K562 (cell line): ENCODE results near the gene SESN3. TPM values are rescaled to one million over a fixed set of nuclear protein-coding genes. Genes with fewer than 3 reads are reported as not detected.

Experiments used
- HMG20B ChIP-seq: fragments of 250-450 bp; sonication (Bioruptor Pico); IDR thresholded peaks from 2 replicates; pipeline ENCODE4 v1.5.0; 2021; ENCODE audit warnings: mild to moderate bottlenecking
- HNRNPLL ChIP-seq: fragments of 200-400 bp; formaldehyde crosslinking; IDR thresholded peaks from 2 replicates; pipeline ENCODE4 v1.6.1; 2017; ENCODE audit warnings: low read length, low read depth, mild to moderate bottlenecking; ENCODE audit not compliant: poor library complexity, severe bottlenecking
- HOXB6 ChIP-seq: fragments of 250-450 bp; sonication (Bioruptor Pico); IDR thresholded peaks from 2 replicates; pipeline ENCODE4 v1.5.1; 2022; ENCODE audit warnings: mild to moderate bottlenecking, borderline replicate concordance
- KHSRP ChIP-seq: fragments of 450-650 bp; IDR thresholded peaks from 2 replicates; pipeline ENCODE4 v1.6.1; 2017
- MBD2 ChIP-seq: sonication (generic); IDR thresholded peaks from 2 replicates; pipeline ENCODE4 v1.6.1; 2016; ENCODE audit warnings: low read depth, borderline replicate concordance
- NEUROD1 ChIP-seq: fragments of 150-350 bp; IDR thresholded peaks from 2 replicates; pipeline ENCODE4 v1.6.1; 2014; ENCODE audit warnings: borderline replicate concordance, low read length, low read depth; ENCODE audit not compliant: partially characterized antibody
- PTRF ChIP-seq: fragments of 450-650 bp; IDR thresholded peaks from 2 replicates; pipeline ENCODE4 v1.6.1; 2016; ENCODE audit warnings: mild to moderate bottlenecking, missing genetic modification characterization, missing compliant biosample characterization
- RHOXF2B ChIP-seq: fragments of 250-450 bp; sonication (Bioruptor Pico); conservative IDR thresholded peaks from 2 replicates; pipeline ENCODE4 v1.5.1; 2021
- SMC3 ChIP-seq: conservative IDR thresholded peaks from 2 replicates; pipeline ENCODE4 v1.6.1; 2011; ENCODE audit warnings: low read depth, low read length, improper control_type of control experiment; ENCODE audit not compliant: insufficient read depth
- SREBF2 ChIP-seq: sonication (generic); formaldehyde crosslinking; IDR thresholded peaks from 2 replicates; pipeline ENCODE4 v1.4.0; 2020; ENCODE audit warnings: mild to moderate bottlenecking, missing genetic modification reagents
- STAT6 ChIP-seq: sonication (generic); formaldehyde crosslinking; IDR thresholded peaks from 2 replicates; pipeline ENCODE4 v1.8.1; 2023; ENCODE audit warnings: mild to moderate bottlenecking, missing genetic modification reagents
- TCF3 ChIP-seq: sonication (generic); formaldehyde crosslinking; IDR thresholded peaks from 2 replicates; pipeline ENCODE4 v1.4.0; 2020; ENCODE audit warnings: mild to moderate bottlenecking, missing genetic modification reagents
- THAP7 ChIP-seq: fragments of 250-450 bp; sonication (Bioruptor Pico); IDR thresholded peaks from 2 replicates; pipeline ENCODE4 v1.5.0; 2021
- TSHZ1 ChIP-seq: fragments of 250-450 bp; sonication (Bioruptor Pico); IDR thresholded peaks from 2 replicates; pipeline ENCODE4 v1.4.0; 2020; ENCODE audit warnings: mild to moderate bottlenecking, moderate library complexity
- ZBTB34 ChIP-seq: fragments of 250-450 bp; sonication (Bioruptor Pico); IDR thresholded peaks from 2 replicates; pipeline ENCODE4 v1.8.0; 2021; ENCODE audit warnings: mild to moderate bottlenecking, moderate library complexity
- ZNF165 ChIP-seq: fragments of 250-450 bp; sonication (Bioruptor Pico); IDR thresholded peaks from 2 replicates; pipeline ENCODE4 v1.4.0; 2020; ENCODE audit warnings: borderline replicate concordance
- ZNF354B ChIP-seq: fragments of 250-450 bp; sonication (Bioruptor Pico); IDR thresholded peaks from 2 replicates; pipeline ENCODE4 v1.4.0; 2020
- ZNF444 ChIP-seq: fragments of 250-450 bp; sonication (Bioruptor Pico); IDR thresholded peaks from 2 replicates; pipeline ENCODE4 v1.4.0; 2020; ENCODE audit warnings: mild to moderate bottlenecking, moderate library complexity
- ZNF561 ChIP-seq: fragments of 450-650 bp; formaldehyde crosslinking; conservative IDR thresholded peaks from 2 replicates; pipeline ENCODE4 v1.4.0; 2020; ENCODE audit warnings: mild to moderate bottlenecking, moderate library complexity
- ZNF830 ChIP-seq: fragments of 250-450 bp; sonication (Bioruptor Pico); IDR thresholded peaks from 2 replicates; pipeline ENCODE4 v1.5.0; 2021; ENCODE audit warnings: mild to moderate bottlenecking
- ZSCAN29 ChIP-seq: fragments of 450-650 bp; IDR thresholded peaks from 2 replicates; pipeline ENCODE4 v1.6.1; 2017
- polyA plus RNA-seq, 8 experiments: library from polyadenylated mRNA; depleted of rRNA in 4 of 8; stranded (reverse) in 5 of 8; unstranded in 3 of 8; fragments of >200 nt; fragmentation: Nextera tagmentation in 2 of 8; fragmentation: Illumina TruSeq in 1 of 8; extraction: Ambion mirVana in 2 of 8; extraction: Trizol in 1 of 8; gene quantifications; 2 replicates each; pipeline versions ENCODE4 v1.2.1 to v1.2.3, GENCODE V29; 2011 to 2014; ENCODE audit warnings: inconsistent platforms in 1 of 8, missing spikeins in 1 of 8
- total RNA-seq, 7 experiments: library from RNA; depleted of rRNA in 6 of 7; stranded (reverse); fragments of >200 nt in 6 of 7; fragmentation: Illumina TruSeq in 2 of 7; extraction: Trizol in 2 of 7; gene quantifications; 2 replicates each; pipeline versions ENCODE4 v1.2.1 to v1.2.3, GENCODE V29; 2011 to 2021; ENCODE audit warnings: low replicate concordance in 1 of 7

Gene SESN3
- total and polyA plus RNA-seq, 9 of the 15 experiments (the other 6 are each of a cell fraction or from before 2014, with no cell fraction given) = 0.44 to 2.6 (median 1.5) TPM

GRCh38 chr11:95152876-95153856, 77.8 kb downstream of the SESN3 start (continued):
- TF ChIP-seq ZNF830 (CRISPR knock-in tag) = no peak
- peak; percentile 86 for TF ChIP-seq MBD2
- no peak for TF ChIP-seq SMC3
- no peak for TF ChIP-seq HNRNPLL
- no peak for TF ChIP-seq HOXB6 (CRISPR knock-in tag)
- no peak for TF ChIP-seq ZNF354B (CRISPR knock-in tag)
- no peak for TF ChIP-seq THAP7 (CRISPR knock-in tag)
- no peak for TF ChIP-seq ZNF561 (CRISPR knock-in tag)
- TF ChIP-seq STAT6 = no peak
- no peak for TF ChIP-seq HMG20B
- no peak for TF ChIP-seq ZNF444 (CRISPR knock-in tag)
- no peak for TF ChIP-seq TSHZ1 (CRISPR knock-in tag)
- TF ChIP-seq ZSCAN29 = no peak
- no peak for TF ChIP-seq RHOXF2B
- TF ChIP-seq PTRF (tag) = no peak
- TF ChIP-seq TCF3 (CRISPR knock-in tag) = peak; percentile 100
- no peak for TF ChIP-seq ZNF165 (CRISPR knock-in tag)
- no peak for TF ChIP-seq NEUROD1
- TF ChIP-seq KHSRP = peak; percentile 94
- no peak for TF ChIP-seq ZBTB34 (CRISPR knock-in tag)
- no peak for TF ChIP-seq SREBF2 (CRISPR knock-in tag)
